Measurements from ENCODE around the gene MARS1. TPM values are rescaled to one million over a fixed set of nuclear protein-coding genes. Genes with fewer than 3 reads are reported as not detected.

MARS1 gene
- total RNA-seq, 4 donors from 2014 or later: 37.7 to 81.1 (median 42.0) TPM

- H3K4me3 ChIP-seq: no peak overlapping the region
- intact Hi-C loops (cut with DNase I; ENCODE audit: low total_unique reads) (no loop called here), in situ Hi-C loops (cut with MboI; ENCODE audit: low sequenced_read_pairs in 4 of 4) (no loop called here)
- ATAC-seq (no peak), DNase-seq (no peak)
- no peak overlapping the region for H3K27ac ChIP-seq
- TF ChIP-seq POLR2A (IDR thresholded peaks at IDR 0.05): no peak
- TF ChIP-seq CTCF (IDR thresholded peaks at IDR 0.05 in 4 of 5, conservative IDR thresholded peaks at IDR 0.05 in 1 of 5): no peak
- no peaks in the 10 kb centered on the region for H3K4me1 ChIP-seq
- peaks cover 0 to 14% (median 3%) of the 10 kb centered on the region in 3 donors for H3K27me3 ChIP-seq
- no peaks in the 10 kb centered on the region for H3K9me3 ChIP-seq
- H3K36me3 ChIP-seq: no peaks in the 10 kb centered on the region
Measured at GRCh38 chr12:57563358-57563757, 75.5 kb downstream of the MARS1 start.

GRCh38 chr12:57564178-57564740 lies 76.4 kb downstream of the MARS1 start:
- no peak for DNase-seq
- no peak overlapping the region for H3K27ac ChIP-seq
- no peak for ATAC-seq
- H3K4me1 ChIP-seq: no peaks in the 10 kb centered on the region
- TF ChIP-seq CTCF (IDR thresholded peaks at IDR 0.05 in 4 of 5, conservative IDR thresholded peaks at IDR 0.05 in 1 of 5) (no peak), POLR2A (IDR thresholded peaks at IDR 0.05) (no peak)
- H3K36me3 ChIP-seq: no peaks in the 10 kb centered on the region
- in situ Hi-C loops (cut with MboI; ENCODE audit: low sequenced_read_pairs in 4 of 4) (no loop called here), intact Hi-C loops (cut with DNase I; ENCODE audit: low total_unique reads) (no loop called here)
- peaks cover 0 to 14% (median 3%) of the 10 kb centered on the region in 3 donors for H3K27me3 ChIP-seq
- no peak overlapping the region for H3K4me3 ChIP-seq
- no peaks in the 10 kb centered on the region for H3K9me3 ChIP-seq

MicroRNAs within 50 kb of the gene (microRNA counts, 767-probe panel; counts per million panel counts)
- 356 to 448 counts per million in 2 donors for microRNA hsa-miR-616-3p

Small RNAs within 50 kb of the gene (microRNA-seq; reads per million reads assigned to microRNA genes)
- 0.85 to 4.7 reads per million in 2 donors for gene MIR616 (ENCODE audit: borderline replicate concordance in 2 of 2)
- 0 reads per million in 2 donors for gene MIR6758 (ENCODE audit: borderline replicate concordance in 2 of 2)

Other genes starting within 250 kb of the MARS1 start
- gene STAC3, start 236.9 kb upstream of the MARS1 start, total RNA-seq: 1,000 to 10,000 TPM in 2 of 4 donors, 100 to 1,000 TPM in 2; 459 to 1,596 (median 855) TPM
- gene R3HDM2, start 57.0 kb upstream of the MARS1 start, total RNA-seq: 10 to 100 TPM; 24.1 to 27.1 (median 25.6) TPM
- under 1 TPM in 2 of 4 donors, not detected in 2; 0.20 to 0.35 TPM for gene INHBC, start 53.3 kb upstream of the MARS1 start, total RNA-seq
- gene INHBE, start 32.8 kb upstream of the MARS1 start, total RNA-seq: 1 to 10 TPM in 2 of 4 donors, not detected in 2; 1.5 to 2.2 TPM
- 1 to 10 TPM in 1 of 4 donors, not detected in 3; 1.0 TPM for gene GLI1, start 28.3 kb upstream of the MARS1 start, total RNA-seq
- gene ARHGAP9, start 8.2 kb upstream of the MARS1 start, total RNA-seq: 1 to 10 TPM; 2.7 to 5.1 (median 4.7) TPM
- gene DDIT3, start 32.4 kb downstream of the MARS1 start, total RNA-seq: 10 to 100 TPM; 11.8 to 46.4 (median 17.1) TPM
- gene MBD6, start 34.8 kb downstream of the MARS1 start, total RNA-seq: 10 to 100 TPM in 3 of 4 donors, 1 to 10 TPM in 1; 5.5 to 20.3 (median 12.9) TPM
- 100 to 1,000 TPM; 147 to 265 (median 177) TPM for gene DCTN2, start 59.1 kb downstream of the MARS1 start, total RNA-seq
- under 1 TPM in 2 of 4 donors, not detected in 2; 0.09 to 0.36 TPM for gene KIF5A, start 62.0 kb downstream of the MARS1 start, total RNA-seq
- 10 to 100 TPM; 11.2 to 22.0 (median 14.6) TPM for gene PIP4K2C, start 103.1 kb downstream of the MARS1 start, total RNA-seq
- gene DTX3, start 116.8 kb downstream of the MARS1 start, total RNA-seq: 10 to 100 TPM in 1 of 4 donors, 1 to 10 TPM in 3; 3.5 to 13.8 (median 6.8) TPM
- gene ARHGEF25, start 123.4 kb downstream of the MARS1 start, total RNA-seq: 1 to 10 TPM; 1.9 to 3.3 (median 2.4) TPM
- 10 to 100 TPM; 13.2 to 25.5 (median 16.6) TPM for gene B4GALNT1, start 145.1 kb downstream of the MARS1 start, total RNA-seq
- 100 to 1,000 TPM in 3 of 4 donors, 10 to 100 TPM in 1; 77.0 to 152 (median 106) TPM for gene OS9, start 206.1 kb downstream of the MARS1 start, total RNA-seq

Measured in gastrocnemius medialis (tissue), 4 donors.